SK-N-SH treated with all-trans-retinoic acid at 6 μM for 48 hours (cell line): ENCODE results near the gene RINL.

Experiments
- ATAC-seq: fragments of 200-7000 bp; cut with Tn5 transposase; 3 replicates; pipeline ENCODE4 v1.9.1; 2020; ENCODE audit warnings: mild to moderate bottlenecking, moderate library complexity
- ARNTL ChIP-seq: fragments of 450-650 bp; formaldehyde crosslinking; IDR thresholded peaks from 2 replicates; pipeline ENCODE4 v1.5.0; 2020; ENCODE audit warnings: low read depth, mild to moderate bottlenecking, moderate library complexity, borderline replicate concordance
- BACH2 ChIP-seq: fragments of 250-450 bp; sonication (Bioruptor Pico); IDR thresholded peaks from 2 replicates; pipeline ENCODE4 v1.9.0; 2021; ENCODE audit warnings: mild to moderate bottlenecking, borderline replicate concordance
- CREB5 ChIP-seq: fragments of 250-450 bp; sonication (Bioruptor Pico); IDR thresholded peaks from 2 replicates; pipeline ENCODE4 v1.5.1; 2020; ENCODE audit warnings: low read depth, mild to moderate bottlenecking, moderate library complexity
- CSRNP3 ChIP-seq: fragments of 250-450 bp; sonication (Bioruptor Pico); IDR thresholded peaks from 2 replicates; pipeline ENCODE4 v1.5.1; 2021; ENCODE audit warnings: mild to moderate bottlenecking, moderate library complexity
- ESRRG ChIP-seq: fragments of 250-450 bp; sonication (Bioruptor Pico); IDR thresholded peaks from 2 replicates; pipeline ENCODE4 v1.6.1; 2021; ENCODE audit warnings: mild to moderate bottlenecking
- OSR1 ChIP-seq: fragments of 250-450 bp; sonication (Bioruptor Pico); IDR thresholded peaks from 2 replicates; pipeline ENCODE4 v1.8.0; 2022; ENCODE audit warnings: moderate library complexity, mild to moderate bottlenecking, inconsistent platforms
- PATZ1 ChIP-seq: fragments of 250-450 bp; sonication (Bioruptor Pico); IDR thresholded peaks from 2 replicates; pipeline ENCODE4 v1.8.0; 2020; ENCODE audit warnings: mild to moderate bottlenecking, moderate library complexity, borderline replicate concordance
- PPARA ChIP-seq: fragments of 250-450 bp; sonication (Bioruptor Pico); IDR thresholded peaks from 2 replicates; pipeline ENCODE4 v1.5.0; 2020; ENCODE audit warnings: mild to moderate bottlenecking, borderline replicate concordance
- RARB ChIP-seq: fragments of 250-450 bp; sonication (Bioruptor Pico); IDR thresholded peaks from 2 replicates; pipeline ENCODE4 v1.8.0; 2021; ENCODE audit warnings: mild to moderate bottlenecking, moderate library complexity
- TCF4 ChIP-seq: fragments of 250-450 bp; sonication (Bioruptor Pico); IDR thresholded peaks from 2 replicates; pipeline ENCODE4 v1.8.0; 2021; ENCODE audit warnings: mild to moderate bottlenecking, moderate library complexity, borderline replicate concordance
- TOX ChIP-seq: fragments of 250-450 bp; sonication (Bioruptor Pico); IDR thresholded peaks from 2 replicates; pipeline ENCODE4 v1.8.0; 2021; ENCODE audit warnings: mild to moderate bottlenecking, moderate library complexity, borderline replicate concordance
- TSHZ2 ChIP-seq: fragments of 250-450 bp; sonication (Bioruptor Pico); IDR thresholded peaks from 2 replicates; pipeline ENCODE4 v1.5.0; 2020; ENCODE audit warnings: mild to moderate bottlenecking, moderate library complexity
- ZC3H10 ChIP-seq: fragments of 250-450 bp; sonication (Bioruptor Pico); IDR thresholded peaks from 2 replicates; pipeline ENCODE4 v1.5.1; 2021; ENCODE audit warnings: mild to moderate bottlenecking, moderate library complexity
- ZFP3 ChIP-seq: fragments of 250-450 bp; sonication (Bioruptor Pico); IDR thresholded peaks from 2 replicates; pipeline ENCODE4 v1.5.0; 2020; ENCODE audit warnings: mild to moderate bottlenecking, moderate library complexity
- ZFP30 ChIP-seq: fragments of 450-650 bp; formaldehyde crosslinking; IDR thresholded peaks from 2 replicates; pipeline ENCODE4 v1.5.0; 2022; ENCODE audit warnings: mild to moderate bottlenecking, moderate library complexity
- ZNF565 ChIP-seq: fragments of 450-650 bp; formaldehyde crosslinking; conservative IDR thresholded peaks from 2 replicates; pipeline ENCODE4 v1.5.0; 2020; ENCODE audit warnings: low read depth, mild to moderate bottlenecking, moderate library complexity
- ZNF70 ChIP-seq: fragments of 450-650 bp; formaldehyde crosslinking; IDR thresholded peaks from 2 replicates; pipeline ENCODE4 v1.5.0; 2020; ENCODE audit warnings: mild to moderate bottlenecking, moderate library complexity
- ZNF8 ChIP-seq: fragments of 450-650 bp; formaldehyde crosslinking; IDR thresholded peaks from 2 replicates; pipeline ENCODE4 v1.5.0; 2020; ENCODE audit warnings: mild to moderate bottlenecking, moderate library complexity

RINL gene

GRCh38 chr19:38898788-38899446 is 20.8 kb upstream of the RINL start:
- TF ChIP-seq CREB5 (CRISPR knock-in tag) (no peak), ZNF70 (CRISPR knock-in tag) (no peak), ZFP3 (no peak), TSHZ2 (CRISPR knock-in tag) (no peak), OSR1 (CRISPR knock-in tag) (no peak), ZNF8 (no peak), TOX (no peak), ARNTL (CRISPR knock-in tag) (no peak), PATZ1 (CRISPR knock-in tag) (no peak), ZFP30 (no peak), ESRRG (CRISPR knock-in tag) (no peak), RARB (CRISPR knock-in tag) (no peak), ZNF565 (CRISPR knock-in tag) (no peak), TCF4 (CRISPR knock-in tag) (no peak), ZC3H10 (CRISPR knock-in tag) (no peak), CSRNP3 (CRISPR knock-in tag) (no peak), PPARA (CRISPR knock-in tag) (no peak)
- peak; percentile 2 for ATAC-seq

- no peak for ATAC-seq
- no peak for TF ChIP-seq CREB5 (CRISPR knock-in tag)
- TF ChIP-seq TSHZ2 (CRISPR knock-in tag) = no peak
- TF ChIP-seq ZFP3 = no peak
- TF ChIP-seq TOX = no peak
- no peak for TF ChIP-seq ZNF70 (CRISPR knock-in tag)
- TF ChIP-seq OSR1 (CRISPR knock-in tag) = no peak
- no peak for TF ChIP-seq BACH2 (CRISPR knock-in tag)
- TF ChIP-seq, all 23 proteins: peak for 0
Measured at GRCh38 chr19:38894968-38895367, 16.9 kb upstream of the RINL start.
